WTC11 (cell line): Measurements from ENCODE around the gene ZBTB16. TPM values are rescaled to one million over a fixed set of nuclear protein-coding genes. Genes with fewer than 3 reads are reported as not detected.

Experiments
- ATAC-seq: fragments of 200-7000 bp; cut with Tn5 transposase; 2 replicates; pipeline ENCODE4 v1.10.0; 2021; ENCODE audit warnings: mild to moderate bottlenecking, moderate library complexity
- CTCF ChIA-PET: fragments of 300-600 bp; sonication (Branson Sonifier 250); formaldehyde crosslinking; loops from one replicate; lab custom pipeline; 2021; ENCODE audit warnings: antibody characterized with exemption; lab: Charles Lee
- POLR2A ChIA-PET: fragments of 350-600 bp; sonication (Branson Sonifier 250); formaldehyde crosslinking; loops from one replicate; lab custom pipeline; 2021; ENCODE audit warnings: antibody characterized with exemption; lab: Charles Lee
- DNase-seq: peaks from one replicate; pipeline ENCODE4 v3.0.0; 2021; ENCODE audit warnings: low spot score
- H3K27ac Mint-ChIP-seq: 2 replicates; pipeline ENCODE4 v1.8.0; 2021; ENCODE audit warnings: mixed read lengths
- H3K27me3 Mint-ChIP-seq: 2 replicates; pipeline ENCODE4 v1.8.0; 2021; ENCODE audit warnings: low read depth, mild to moderate bottlenecking, moderate library complexity, mixed read lengths
- H3K36me3 Mint-ChIP-seq: 2 replicates; pipeline ENCODE4 v1.8.0; 2021; ENCODE audit warnings: mixed read lengths
- H3K4me1 Mint-ChIP-seq: 2 replicates; pipeline ENCODE4 v1.8.0; 2022; ENCODE audit warnings: mixed read lengths
- H3K4me3 Mint-ChIP-seq: 2 replicates; pipeline ENCODE4 v1.8.0; 2021; ENCODE audit warnings: mild to moderate bottlenecking, moderate library complexity, mixed read lengths
- H3K9me3 Mint-ChIP-seq: 2 replicates; pipeline ENCODE4 v1.8.0; 2021; ENCODE audit warnings: mixed read lengths
- ARID4B ChIP-seq: sonication (generic); formaldehyde crosslinking; IDR thresholded peaks from 2 replicates; pipeline ENCODE4 v1.8.0; 2023; ENCODE audit warnings: missing genetic modification reagents, mild to moderate bottlenecking, borderline replicate concordance
- ATF1 ChIP-seq: sonication (generic); formaldehyde crosslinking; IDR thresholded peaks from 2 replicates; pipeline ENCODE4 v1.8.1; 2023; ENCODE audit warnings: mild to moderate bottlenecking, moderate library complexity, missing genetic modification reagents
- E2F5 ChIP-seq: sonication (generic); formaldehyde crosslinking; IDR thresholded peaks from 2 replicates; pipeline ENCODE4 v1.8.1; 2022; ENCODE audit warnings: mild to moderate bottlenecking, moderate library complexity, missing genetic modification reagents
- ESRRA ChIP-seq: sonication (generic); formaldehyde crosslinking; IDR thresholded peaks from 2 replicates; pipeline ENCODE4 v1.8.1; 2022; ENCODE audit warnings: mild to moderate bottlenecking, missing genetic modification reagents, borderline replicate concordance
- FOXK1 ChIP-seq: sonication (generic); formaldehyde crosslinking; IDR thresholded peaks from 2 replicates; pipeline ENCODE4 v1.8.0; 2022; ENCODE audit warnings: mild to moderate bottlenecking, moderate library complexity, missing genetic modification reagents
- GABPB1 ChIP-seq: sonication (generic); formaldehyde crosslinking; IDR thresholded peaks from 2 replicates; pipeline ENCODE4 v1.8.1; 2023; ENCODE audit warnings: mild to moderate bottlenecking, missing genetic modification reagents
- JAZF1 ChIP-seq: fragments of 250-450 bp; sonication (Bioruptor Pico); IDR thresholded peaks from 2 replicates; pipeline ENCODE4 v1.9.0; 2021; ENCODE audit warnings: moderate library complexity, mild to moderate bottlenecking, inconsistent platforms
- NFATC4 ChIP-seq: fragments of 250-450 bp; sonication (Bioruptor Pico); IDR thresholded peaks from 2 replicates; pipeline ENCODE4 v1.9.0; 2021; ENCODE audit warnings: mild to moderate bottlenecking
- PRDM15 ChIP-seq: sonication (generic); formaldehyde crosslinking; IDR thresholded peaks from 2 replicates; pipeline ENCODE4 v1.8.0; 2022; ENCODE audit warnings: missing genetic modification reagents
- SMAD4 ChIP-seq: sonication (generic); formaldehyde crosslinking; IDR thresholded peaks from 2 replicates; pipeline ENCODE4 v1.8.0; 2022; ENCODE audit warnings: mild to moderate bottlenecking, missing genetic modification reagents
- TEAD4 ChIP-seq: sonication (generic); formaldehyde crosslinking; IDR thresholded peaks from 2 replicates; pipeline ENCODE4 v1.8.0; 2022; ENCODE audit warnings: mild to moderate bottlenecking, missing genetic modification reagents
- ZBTB21 ChIP-seq: sonication (generic); formaldehyde crosslinking; IDR thresholded peaks from 2 replicates; pipeline ENCODE4 v1.8.1; 2023; ENCODE audit warnings: mild to moderate bottlenecking, missing genetic modification reagents, borderline replicate concordance
- ZNF138 ChIP-seq: sonication (generic); formaldehyde crosslinking; conservative IDR thresholded peaks from 2 replicates; pipeline ENCODE4 v1.8.1; 2022; ENCODE audit warnings: mild to moderate bottlenecking, moderate library complexity, missing genetic modification reagents
- ZNF317 ChIP-seq: sonication (generic); formaldehyde crosslinking; IDR thresholded peaks from 2 replicates; pipeline ENCODE4 v1.8.1; 2023; ENCODE audit warnings: low read depth, mild to moderate bottlenecking, moderate library complexity, missing genetic modification reagents, borderline replicate concordance
- ZNF512 ChIP-seq: sonication (generic); formaldehyde crosslinking; IDR thresholded peaks from 2 replicates; pipeline ENCODE4 v1.8.1; 2022; ENCODE audit warnings: missing genetic modification reagents, borderline replicate concordance
- total RNA-seq: library from RNA; stranded (reverse); gene quantifications from 3 replicates; pipeline ENCODE4 v1.2.3, GENCODE V29; 2021

Gene ZBTB16
- total RNA-seq, 1 experiment from 2014 or later: 0.57 TPM

GRCh38 chr11:114201219-114201618 is 141.7 kb downstream of the ZBTB16 start:
- TF ChIP-seq ZNF512 (CRISPR knock-in tag): no peak
- TF ChIP-seq ZNF138 (CRISPR knock-in tag): no peak
- no peak for TF ChIP-seq E2F5 (CRISPR knock-in tag)
- no peak for TF ChIP-seq FOXK1 (CRISPR knock-in tag)
- TF ChIP-seq PRDM15 (CRISPR knock-in tag): no peak
- TF ChIP-seq, all 79 proteins: peak for 0
- H3K4me3 Mint-ChIP-seq: no peak overlapping the region
- no peak for ATAC-seq
- CTCF ChIA-PET: interaction anchor here (1.2 kb wide), 1 partner anchor 60 kb away, joined by 3 read pairs; no protein-coding TSS in a partner anchor
- no peak overlapping the region for H3K27ac Mint-ChIP-seq
- DNase-seq: no peak
- H3K4me1 Mint-ChIP-seq: peaks cover 3% of the 10 kb centered on the region
- POLR2A ChIA-PET: no interaction called here
- no peaks in the 10 kb centered on the region for H3K27me3 Mint-ChIP-seq
- no peaks in the 10 kb centered on the region for H3K9me3 Mint-ChIP-seq
- H3K36me3 Mint-ChIP-seq: no peaks in the 10 kb centered on the region

GRCh38 chr11:114202011-114202609 is 142.6 kb downstream of the ZBTB16 start:
- Mint-ChIP-seq H3K4me3 (no peak overlapping the region), H3K27me3 (no peaks in the 10 kb centered on the region), H3K36me3 (no peaks in the 10 kb centered on the region), H3K27ac (no peak overlapping the region), H3K4me1 (peaks cover 3% of the 10 kb centered on the region), H3K9me3 (no peaks in the 10 kb centered on the region)
- TF ChIP-seq TEAD4 (CRISPR knock-in tag): no peak
- TF ChIP-seq GABPB1 (CRISPR knock-in tag): no peak
- no peak for TF ChIP-seq NFATC4 (CRISPR knock-in tag)
- TF ChIP-seq ATF1: no peak
- no peak for TF ChIP-seq SMAD4 (CRISPR knock-in tag)
- TF ChIP-seq ZBTB21: no peak
- DNase-seq (no peak), ATAC-seq (no peak)
- POLR2A ChIA-PET: no interaction called here
- CTCF ChIA-PET: interaction anchor here (1.1 to 1.2 kb wide), 2 partner anchors 9 to 59 kb away, joined by 3 to 4 read pairs; no protein-coding TSS in a partner anchor

- H3K27ac Mint-ChIP-seq: no peak overlapping the region
- no peaks in the 10 kb centered on the region for H3K27me3 Mint-ChIP-seq
- DNase-seq (no peak), ATAC-seq (no peak)
- H3K4me3 Mint-ChIP-seq: no peak overlapping the region
- ChIA-PET CTCF (interaction anchor here (0.7 kb wide), 1 partner anchor 45 kb away, joined by 3 read pairs; no protein-coding TSS in a partner anchor), POLR2A (no interaction called here)
- no peaks in the 10 kb centered on the region for H3K36me3 Mint-ChIP-seq
- H3K4me1 Mint-ChIP-seq: peaks cover 23% of the 10 kb centered on the region
- H3K9me3 Mint-ChIP-seq: no peaks in the 10 kb centered on the region
- TF ChIP-seq ZNF317 (no peak), ESRRA (CRISPR knock-in tag) (no peak), JAZF1 (CRISPR knock-in tag) (no peak), ARID4B (CRISPR knock-in tag) (no peak)
These were observed 147.6 kb downstream of the ZBTB16 start for GRCh38 chr11:114207096-114207495.
